HepG2 (cell line): Measurements from ENCODE around the gene PRPS1L1. TPM values are rescaled to one million over a fixed set of nuclear protein-coding genes. Genes with fewer than 3 reads are reported as not detected.

Source experiments
- HDAC6 ChIP-seq: fragments of 200-600 bp; sonication (generic); IDR thresholded peaks from 2 replicates; pipeline ENCODE4 v1.7.0; 2017; ENCODE audit warnings: mild to moderate bottlenecking, antibody characterized with exemption, low read length, low read depth
- MAZ ChIP-seq, 2 experiments: sonication (generic) in 1 of 2; formaldehyde crosslinking in 1 of 2; IDR thresholded peaks; 2 replicates each; pipeline versions ENCODE4 v1.5.0 to v1.6.1; 2012 to 2020; ENCODE audit warnings: low read depth in 2 of 2, mild to moderate bottlenecking in 2 of 2, borderline replicate concordance in 1 of 2, improper control_type of control experiment in 1 of 2, low read length in 1 of 2, missing genetic modification reagents in 1 of 2, moderate library complexity in 1 of 2
- NR3C1 ChIP-seq: sonication (generic); formaldehyde crosslinking; IDR thresholded peaks from 2 replicates; pipeline ENCODE4 v1.4.0; 2020; ENCODE audit warnings: missing genetic modification reagents
- PREB ChIP-seq: sonication (generic); formaldehyde crosslinking; IDR thresholded peaks from 2 replicates; pipeline ENCODE4 v1.4.0; 2020; ENCODE audit warnings: missing genetic modification reagents
- REST ChIP-seq, 2 experiments: IDR thresholded peaks; 2 replicates each; pipeline ENCODE4 v1.6.1; 2011 to 2012; ENCODE audit warnings: low read length in 2 of 2, borderline replicate concordance in 1 of 2, low read depth in 1 of 2, mild to moderate bottlenecking in 1 of 2, moderate library complexity in 1 of 2
- ZBTB40 ChIP-seq, 2 experiments: fragments of 450-650 bp in 1 of 2; sonication (generic) in 1 of 2; formaldehyde crosslinking in 1 of 2; IDR thresholded peaks; 2 replicates each; pipeline versions ENCODE4 v1.6.1 to v1.8.0; 2016 to 2022; ENCODE audit warnings: antibody characterized with exemption in 1 of 2, mild to moderate bottlenecking in 1 of 2, missing genetic modification reagents in 1 of 2
- ZIK1 ChIP-seq: sonication (generic); formaldehyde crosslinking; IDR thresholded peaks from 2 replicates; pipeline ENCODE4 v1.5.0; 2020; ENCODE audit warnings: mild to moderate bottlenecking, low read depth, missing genetic modification reagents, borderline replicate concordance
- ZNF335 ChIP-seq: sonication (generic); formaldehyde crosslinking; IDR thresholded peaks from 2 replicates; pipeline ENCODE4 v1.4.0; 2020; ENCODE audit warnings: missing genetic modification reagents
- ZNF510 ChIP-seq: sonication (generic); formaldehyde crosslinking; IDR thresholded peaks from 2 replicates; pipeline ENCODE4 v1.4.0; 2020; ENCODE audit warnings: low read depth, mild to moderate bottlenecking, missing genetic modification reagents
- polyA plus RNA-seq, 8 experiments: library from polyadenylated mRNA; depleted of rRNA in 3 of 8; stranded (reverse) in 7 of 8; unstranded in 1 of 8; fragments of >200 nt; fragmentation: Illumina TruSeq in 4 of 8; extraction: Trizol in 4 of 8; gene quantifications; 2 replicates each; pipeline versions ENCODE4 v1.2.1 to v1.2.3, GENCODE V29; 2011 to 2016; ENCODE audit warnings: low read depth in 4 of 8, missing spikeins in 1 of 8, mixed read lengths in 1 of 8; ENCODE audit not compliant: insufficient read depth in 1 of 8
- total RNA-seq, 5 experiments: library from RNA; depleted of rRNA; stranded (reverse); fragments of >200 nt; fragmentation: Illumina TruSeq; extraction: Trizol; gene quantifications; 2 replicates each; pipeline ENCODE4 v1.2.3, GENCODE V29; 2016; ENCODE audit warnings: low read depth in 1 of 5

The PRPS1L1 gene
- total and polyA plus RNA-seq, 2 of the 13 experiments (the other 11 are each of a cell fraction or from before 2014, with no cell fraction given) = not detected

- no peak for TF ChIP-seq ZBTB40 (IDR thresholded peaks at IDR 0.05)
- no peak for TF ChIP-seq ZBTB40 (CRISPR knock-in tag; IDR thresholded peaks at IDR 0.05)
- TF ChIP-seq ZIK1 (CRISPR knock-in tag) = no peak
- no peak for TF ChIP-seq ZNF510 (CRISPR knock-in tag)
- TF ChIP-seq PREB (CRISPR knock-in tag) = no peak
- TF ChIP-seq REST (IDR thresholded peaks at IDR 0.05; ENCODE audit: borderline replicate concordance in 1 of 2, low read depth in 1 of 2, low read length in 2 of 2) = no peak
- TF ChIP-seq MAZ (IDR thresholded peaks at IDR 0.05; ENCODE audit: borderline replicate concordance, low read depth, low read length) = no peak
- TF ChIP-seq MAZ (CRISPR knock-in tag; IDR thresholded peaks at IDR 0.05; ENCODE audit: low read depth) = no peak
- no peak for TF ChIP-seq HDAC6
- TF ChIP-seq NR3C1 = no peak
- TF ChIP-seq ZNF335 (CRISPR knock-in tag) = no peak
These were observed 10.0 kb upstream of the PRPS1L1 start (continued) for GRCh38 chr7:18037609-18038008.
